NCI-H1694 treated with DMSO at 0.1 percent for 48 hours (cell line): Measurements from ENCODE around the gene VRTN.
A peak's percentile ranks its signal among the peaks of the same experiment; 100 is the strongest.
"Not testable (repeated sequence)": the region's sequence is repeated elsewhere in the genome, so short reads cannot be mapped to it uniquely, and the experiment has no call there.

Experiments used
- DNase-seq: peaks from one replicate; lab custom pipeline; 2025; lab: John Stamatoyannopoulos, UW

VRTN gene

DNA sequence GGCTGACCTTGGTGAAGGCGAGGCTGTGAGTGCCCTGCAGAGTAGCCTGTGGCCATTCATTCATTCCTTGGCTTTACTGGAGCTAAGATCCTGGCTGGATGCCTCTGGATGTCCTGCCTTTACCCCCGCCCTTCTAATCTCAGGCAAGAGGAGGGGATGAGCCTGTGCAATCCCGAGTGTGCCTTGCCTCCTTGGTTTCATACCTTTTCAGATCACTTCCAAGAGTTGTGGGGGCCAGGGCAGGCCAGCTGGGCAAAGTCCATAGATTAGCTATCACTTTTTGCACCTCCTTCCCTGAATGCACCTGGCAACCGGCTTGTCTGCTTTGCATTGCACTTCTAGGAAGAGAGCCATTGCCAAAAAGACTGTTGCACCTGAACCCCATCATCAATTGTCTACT is 1.5 kb downstream of the VRTN start:
- no peak for DNase-seq

DNA sequence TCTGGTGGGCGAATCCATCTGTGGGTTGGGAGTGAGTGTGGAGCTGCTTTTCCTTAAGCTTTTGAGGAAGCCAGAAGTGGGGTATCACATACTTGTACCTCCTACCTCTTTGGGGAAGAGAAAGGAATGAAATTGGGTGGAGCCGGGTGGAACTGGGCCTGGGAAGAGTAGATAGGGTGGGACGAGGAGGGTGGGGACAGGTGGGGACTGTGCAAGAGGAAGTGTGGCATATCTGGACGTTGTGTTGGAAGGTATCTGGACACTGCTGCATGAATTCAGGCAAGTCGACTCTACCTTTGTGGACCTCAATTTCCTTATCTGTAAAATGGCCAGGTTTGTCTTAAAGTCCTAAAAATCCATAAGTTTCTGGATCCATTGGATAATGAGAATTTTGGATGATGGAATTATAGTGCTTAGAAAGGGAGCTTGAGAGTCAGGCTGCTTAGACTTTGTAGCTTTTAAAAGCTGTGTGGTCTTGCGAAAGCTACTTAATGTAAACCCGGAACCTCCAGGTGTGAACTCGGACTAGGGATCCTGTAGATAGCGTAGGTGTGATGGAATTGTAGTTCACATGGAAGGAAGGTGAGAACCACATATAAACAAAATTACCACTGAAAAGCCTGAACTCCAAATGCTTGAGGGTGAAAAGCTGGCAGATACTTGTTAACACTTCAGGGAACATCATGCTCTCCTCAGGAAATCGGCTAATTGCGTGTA is 2.1 kb downstream of the VRTN start:
- DNase-seq = no peak

DNA sequence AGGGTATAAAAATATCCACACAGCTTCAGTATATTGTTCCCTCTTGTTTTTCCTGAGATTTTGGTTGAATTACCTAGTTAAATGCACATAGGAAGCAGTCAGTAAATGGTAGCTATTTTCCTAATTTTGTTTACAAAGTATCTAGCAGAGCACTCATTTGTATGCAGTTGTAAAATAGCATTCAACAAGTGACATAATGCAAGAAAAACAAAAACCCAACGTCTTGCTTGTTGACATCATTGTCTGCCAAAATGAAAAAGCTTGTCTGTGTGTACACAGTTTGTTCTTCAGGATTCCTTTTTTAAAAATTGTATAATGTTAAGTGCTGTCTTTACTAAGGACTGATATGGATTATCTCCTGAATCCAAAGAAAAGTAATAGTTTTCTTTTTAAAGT is 2.7 kb downstream of the VRTN start:
- DNase-seq = no peak

DNA sequence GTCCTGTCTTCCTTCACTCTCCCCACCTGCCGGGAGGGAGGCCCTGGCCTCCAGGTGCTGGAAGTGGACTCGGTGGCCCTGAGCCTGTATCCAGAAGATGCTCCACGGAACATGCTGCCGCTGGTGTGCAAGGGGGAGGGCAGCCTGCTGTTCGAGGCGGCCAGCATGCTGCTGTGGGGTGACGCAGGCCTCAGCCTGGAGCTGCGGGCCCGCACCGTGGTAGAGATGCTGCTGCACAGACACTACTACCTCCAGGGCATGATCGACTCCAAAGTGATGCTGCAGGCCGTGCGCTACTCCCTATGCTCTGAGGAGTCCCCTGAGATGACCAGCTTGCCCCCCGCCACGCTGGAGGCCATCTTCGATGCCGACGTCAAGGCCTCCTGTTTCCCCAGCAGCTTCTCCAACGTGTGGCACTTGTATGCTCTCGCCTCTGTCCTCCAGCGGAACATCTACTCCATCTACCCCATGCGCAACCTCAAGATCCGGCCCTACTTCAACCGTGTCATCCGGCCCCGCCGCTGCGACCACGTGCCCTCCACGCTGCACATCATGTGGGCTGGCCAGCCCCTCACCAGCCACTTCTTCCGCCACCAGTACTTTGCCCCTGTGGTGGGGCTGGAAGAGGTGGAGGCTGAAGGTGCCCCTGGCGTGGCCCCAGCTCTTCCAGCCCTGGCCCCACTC is 8.8 kb downstream of the VRTN start:
- no peak for DNase-seq

DNA sequence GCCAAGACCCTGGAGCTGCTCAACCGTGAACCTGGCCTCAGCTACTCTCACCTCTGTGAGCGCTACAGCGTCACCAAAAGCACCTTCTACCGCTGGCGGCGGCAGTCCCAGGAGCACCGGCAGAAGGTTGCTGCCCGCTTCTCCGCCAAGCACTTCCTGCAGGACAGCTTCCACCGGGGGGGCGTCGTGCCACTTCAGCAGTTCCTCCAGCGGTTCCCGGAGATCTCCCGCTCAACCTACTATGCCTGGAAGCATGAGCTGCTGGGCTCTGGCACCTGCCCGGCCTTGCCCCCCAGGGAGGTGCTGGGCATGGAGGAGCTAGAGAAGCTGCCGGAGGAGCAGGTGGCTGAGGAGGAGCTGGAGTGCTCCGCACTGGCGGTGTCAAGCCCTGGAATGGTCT is 9.3 kb downstream of the VRTN start:
- DNase-seq = no peak

DNA sequence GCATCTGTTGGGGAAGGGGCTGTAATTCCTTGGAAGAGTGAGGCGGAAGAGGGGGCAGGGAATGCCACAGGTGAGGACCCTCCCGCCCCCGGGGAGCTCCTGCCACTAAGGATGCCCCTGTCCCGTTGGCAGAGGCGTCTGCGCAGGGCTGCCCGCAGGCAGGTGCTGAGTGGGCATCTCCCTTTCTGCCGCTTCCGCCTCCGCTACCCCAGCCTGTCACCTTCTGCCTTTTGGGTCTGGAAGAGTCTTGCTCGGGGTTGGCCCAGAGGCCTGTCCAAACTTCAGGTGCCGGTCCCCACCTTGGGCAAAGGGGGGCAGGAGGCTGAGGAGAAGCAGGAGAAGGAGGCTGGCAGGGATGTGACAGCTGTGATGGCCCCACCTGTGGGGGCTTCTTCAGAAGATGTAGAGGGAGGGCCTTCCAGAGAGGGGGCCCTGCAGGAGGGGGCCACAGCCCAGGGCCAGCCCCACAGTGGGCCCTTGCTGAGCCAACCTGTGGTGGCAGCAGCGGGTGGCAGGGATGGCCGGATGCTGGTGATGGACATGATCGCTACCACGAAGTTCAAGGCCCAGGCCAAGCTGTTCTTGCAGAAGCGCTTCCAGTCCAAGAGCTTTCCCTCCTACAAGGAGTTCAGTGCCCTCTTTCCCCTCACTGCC is 10.0 kb downstream of the VRTN start:
- no peak for DNase-seq

DNA sequence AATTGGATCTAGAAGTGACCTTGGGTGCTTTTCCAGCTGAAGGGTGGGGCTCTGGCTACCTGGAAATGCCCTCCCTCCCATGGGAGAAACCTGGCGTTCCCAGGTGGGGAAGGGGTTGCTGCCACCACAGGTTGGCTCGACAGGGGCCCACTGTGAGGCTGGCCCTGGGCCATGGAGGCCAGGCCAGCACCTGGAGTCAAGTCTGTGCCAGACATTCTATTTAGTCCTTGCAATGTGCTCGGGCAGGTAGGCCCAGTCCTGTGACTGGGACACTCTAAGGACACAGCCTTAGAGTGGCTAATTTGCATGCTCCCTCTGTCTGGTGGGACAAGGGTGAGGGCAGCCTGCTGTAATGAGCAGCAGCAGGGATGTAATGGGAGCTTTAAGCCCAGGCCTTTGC is 11.9 kb downstream of the VRTN start:
- no peak for DNase-seq

DNA sequence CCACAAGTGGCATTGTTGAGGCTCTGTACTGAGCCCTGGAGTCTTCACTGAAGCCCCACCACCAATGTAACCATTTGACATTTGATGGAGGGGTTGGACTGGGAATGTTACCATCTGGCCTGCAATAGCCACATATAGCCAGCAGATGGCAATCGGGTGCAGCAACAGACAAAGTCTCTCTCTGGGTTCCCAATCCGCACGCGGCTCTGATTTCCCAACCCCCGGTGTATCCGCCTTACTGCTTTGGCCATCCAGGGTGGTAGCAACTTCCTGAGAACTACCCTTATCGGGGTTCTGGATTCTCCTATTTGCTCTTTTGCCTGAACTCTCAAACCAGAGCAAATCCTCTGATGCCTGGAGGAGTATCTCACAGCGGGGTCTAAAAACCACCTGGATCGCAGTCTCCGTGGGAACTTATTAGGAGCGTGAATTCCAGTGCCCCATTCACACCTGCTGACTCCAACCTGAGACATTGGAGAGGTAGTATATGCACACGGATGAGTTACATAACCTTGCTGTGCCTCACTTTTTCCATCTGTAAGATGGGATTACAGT is 14.2 kb downstream of the VRTN start:
- peak; percentile 91 for DNase-seq

DNA sequence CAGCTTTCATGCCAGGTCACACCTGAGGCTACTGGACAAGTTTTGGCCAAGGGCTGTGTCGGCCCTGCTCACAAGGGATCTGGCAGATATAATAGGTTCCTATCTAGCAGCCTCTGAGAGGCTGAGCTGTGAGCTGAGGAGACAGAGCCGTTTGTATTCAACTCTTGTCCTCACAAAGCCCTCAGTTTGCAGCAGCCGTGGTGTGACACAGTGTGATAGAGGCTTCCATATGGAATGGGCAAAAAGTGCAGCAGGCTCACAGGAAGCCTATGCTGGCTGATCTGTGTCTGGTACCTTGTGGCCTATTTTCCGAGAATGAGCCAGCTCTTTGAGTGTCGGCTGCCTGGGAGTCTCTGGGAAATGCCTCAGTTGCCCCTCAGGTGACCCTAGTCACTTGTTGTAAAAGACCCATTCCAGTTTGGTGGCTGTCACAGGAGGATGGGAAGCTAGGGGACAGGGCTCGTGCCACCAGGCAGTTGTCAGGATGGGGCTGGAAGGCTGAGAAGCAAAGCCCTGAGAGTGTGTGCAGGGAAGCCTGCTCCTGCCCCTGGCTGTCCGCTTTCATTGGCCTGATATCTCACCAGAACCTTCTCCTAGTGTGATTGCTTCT is 16.1 kb downstream of the VRTN start:
- DNase-seq = no peak

DNA sequence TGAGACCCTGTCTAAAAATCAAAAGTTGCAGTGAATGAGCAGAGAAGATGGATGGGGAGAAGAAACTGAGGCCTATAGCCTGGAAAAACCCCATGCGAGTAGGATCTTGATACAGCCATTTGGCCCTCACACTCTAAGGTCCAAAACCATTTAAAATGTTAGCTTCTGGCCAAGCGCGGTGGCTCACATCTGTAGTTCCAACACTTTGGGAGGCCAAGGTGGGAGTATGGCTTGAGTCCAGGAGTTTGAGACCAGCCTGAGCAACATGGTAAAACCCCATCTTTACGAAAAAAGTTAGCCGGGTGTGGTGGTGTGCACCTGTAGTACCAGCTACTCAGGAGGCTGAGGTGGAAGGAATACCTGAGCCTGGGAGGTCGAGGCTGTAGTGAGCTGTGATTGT is 19.8 kb downstream of the VRTN start:
- DNase-seq = no peak

DNA sequence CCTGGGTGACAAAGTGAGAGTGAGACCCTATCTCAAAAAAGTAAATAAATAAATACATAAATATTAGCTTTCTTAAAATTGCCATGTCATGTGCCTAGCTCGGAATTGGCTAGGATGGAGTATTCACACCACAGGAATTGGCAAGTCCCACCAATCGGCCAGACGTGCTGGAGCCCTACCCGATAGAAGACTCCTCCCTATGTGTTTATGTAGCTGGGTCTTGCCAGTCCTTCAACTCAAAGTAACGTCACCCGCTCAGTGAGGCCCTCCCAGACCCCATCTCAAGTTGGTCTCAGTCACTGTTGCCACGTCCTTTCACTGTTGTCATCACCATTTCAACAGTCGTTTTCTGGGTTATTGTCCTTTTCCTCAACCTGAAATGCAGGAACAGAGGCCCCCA is 20.2 kb downstream of the VRTN start:
- DNase-seq = no peak

DNA sequence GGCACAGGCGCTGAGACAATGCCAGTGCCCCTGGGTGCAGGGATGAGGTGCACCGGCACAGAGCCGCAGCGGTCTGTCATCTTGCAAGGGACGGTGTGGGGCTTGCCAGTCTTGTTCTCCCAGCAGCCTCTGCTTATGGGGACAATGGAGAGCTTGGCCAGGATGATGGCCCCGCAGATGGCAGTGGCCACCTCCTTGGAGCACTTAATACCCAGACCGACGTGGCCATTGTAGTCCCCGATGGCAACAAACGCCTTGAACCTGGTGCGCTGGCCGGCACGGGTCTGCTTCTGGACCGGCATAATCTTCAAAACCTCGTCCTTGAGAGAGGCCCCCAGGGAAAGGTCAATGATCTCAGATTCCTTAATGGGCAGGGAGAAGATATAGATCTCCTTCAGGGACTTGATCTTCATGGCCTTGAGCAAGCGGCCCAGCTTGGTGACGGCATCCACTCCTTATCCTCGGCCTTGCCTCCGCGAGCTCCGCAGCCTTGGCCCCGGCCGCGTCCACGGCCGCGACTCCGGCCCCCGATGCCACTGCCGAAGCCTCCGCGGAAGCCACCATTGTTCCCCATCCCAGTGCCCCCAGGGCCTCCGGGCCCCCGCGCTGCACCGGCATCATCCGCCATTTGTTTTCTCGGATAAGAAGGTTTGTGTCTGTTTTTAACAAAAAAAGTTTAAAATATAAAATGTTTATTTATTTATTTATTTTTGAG is 29.9 kb downstream of the VRTN start:
- DNase-seq = no peak

DNA sequence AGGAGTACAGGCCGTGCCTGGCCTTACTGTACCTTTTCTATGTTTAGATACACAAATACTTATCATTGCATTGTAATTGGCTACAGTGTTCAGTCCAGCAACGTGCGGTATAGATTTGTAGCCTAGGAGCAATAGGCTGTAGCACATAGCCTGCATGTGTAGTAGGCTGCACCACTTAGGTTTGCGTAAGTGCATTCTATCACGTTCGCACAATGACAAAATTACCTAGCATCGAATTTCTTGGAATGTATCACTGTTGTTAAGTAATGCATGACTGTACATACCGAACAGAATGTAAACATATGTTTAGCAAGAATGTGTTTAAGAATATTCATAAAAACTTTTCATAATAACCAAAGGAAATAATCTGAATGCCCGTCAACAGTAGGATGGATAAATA is 31.9 kb downstream of the VRTN start:
- DNase-seq = no peak

DNA sequence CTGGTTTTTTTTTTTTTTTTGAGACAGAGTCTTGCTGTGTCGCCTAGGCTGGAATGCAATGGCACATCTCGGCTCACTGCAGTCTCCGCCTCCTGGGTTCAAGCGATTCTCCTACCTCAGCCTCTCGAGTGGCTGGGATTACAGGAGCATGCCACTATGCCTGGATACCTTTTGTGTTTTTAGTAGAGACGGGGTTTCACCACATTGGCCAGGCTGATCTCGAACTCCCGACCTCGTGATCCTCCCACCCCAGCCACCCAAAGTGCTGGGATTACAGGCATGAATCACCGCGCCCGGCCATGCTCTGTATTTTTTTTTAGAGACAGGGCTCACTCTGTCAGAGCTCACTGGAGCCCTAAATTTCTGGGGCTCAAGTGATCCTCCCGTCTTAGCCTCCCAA is 32.6 kb downstream of the VRTN start:
- no peak for DNase-seq

DNA sequence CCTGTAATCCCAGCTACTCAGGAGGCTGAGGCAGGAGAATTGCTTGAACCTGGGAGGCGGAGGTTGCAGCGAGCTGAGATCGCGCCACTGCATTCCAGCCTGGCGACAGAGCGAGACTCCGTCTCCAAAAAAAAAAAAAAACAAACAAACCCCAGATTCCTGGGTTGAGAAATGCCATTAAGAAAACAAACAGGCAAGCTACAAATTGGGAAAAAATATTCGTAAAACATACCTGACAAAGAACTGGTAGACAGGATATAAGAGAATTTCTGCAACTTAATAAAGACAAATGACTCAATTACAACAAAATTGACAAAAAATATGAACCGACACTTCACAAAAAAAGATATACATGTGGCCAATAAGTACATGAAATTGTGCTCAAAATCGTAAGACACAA is 33.3 kb downstream of the VRTN start:
- not testable (repeated sequence) for DNase-seq

DNA sequence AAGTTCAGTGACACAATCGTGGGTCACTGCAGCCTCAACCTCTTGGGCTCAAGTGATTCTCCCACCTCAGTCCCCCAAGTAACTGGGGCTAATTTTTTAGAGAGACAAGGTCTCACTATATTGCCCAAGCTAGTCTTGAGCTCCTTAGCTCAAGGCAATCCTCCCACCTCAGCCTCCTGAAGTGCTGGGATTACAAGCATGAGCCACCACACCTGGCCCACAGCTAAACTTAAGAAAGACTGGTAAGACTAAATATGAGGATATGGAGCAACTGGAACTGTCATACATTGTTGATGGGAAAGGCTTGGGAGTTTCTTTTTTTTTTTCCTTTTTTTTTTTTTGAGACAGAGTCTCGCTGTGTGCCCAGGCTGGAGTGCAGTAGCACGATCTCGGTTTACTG is 34.0 kb downstream of the VRTN start:
- DNase-seq = no peak

DNA sequence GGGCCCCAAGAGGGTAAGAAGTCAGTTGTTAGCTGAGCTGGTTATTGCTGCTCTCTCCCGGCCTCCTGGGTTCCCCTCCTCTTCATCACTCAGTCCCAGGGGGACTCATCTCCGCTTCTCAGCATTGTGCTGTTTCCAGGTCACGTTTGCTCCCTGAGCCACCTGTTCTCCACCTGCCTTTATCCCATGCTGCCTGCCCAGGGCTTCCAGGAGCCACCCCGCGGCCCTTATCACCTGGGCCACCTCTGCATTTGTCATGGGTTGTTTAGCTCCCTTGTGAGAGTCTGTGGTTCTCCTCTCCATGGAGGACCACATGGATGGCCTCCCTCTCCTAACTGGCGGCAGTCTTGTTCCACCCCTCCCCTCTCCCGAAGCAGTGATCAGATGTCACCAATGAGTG is 41.7 kb downstream of the VRTN start:
- no peak for DNase-seq

DNA sequence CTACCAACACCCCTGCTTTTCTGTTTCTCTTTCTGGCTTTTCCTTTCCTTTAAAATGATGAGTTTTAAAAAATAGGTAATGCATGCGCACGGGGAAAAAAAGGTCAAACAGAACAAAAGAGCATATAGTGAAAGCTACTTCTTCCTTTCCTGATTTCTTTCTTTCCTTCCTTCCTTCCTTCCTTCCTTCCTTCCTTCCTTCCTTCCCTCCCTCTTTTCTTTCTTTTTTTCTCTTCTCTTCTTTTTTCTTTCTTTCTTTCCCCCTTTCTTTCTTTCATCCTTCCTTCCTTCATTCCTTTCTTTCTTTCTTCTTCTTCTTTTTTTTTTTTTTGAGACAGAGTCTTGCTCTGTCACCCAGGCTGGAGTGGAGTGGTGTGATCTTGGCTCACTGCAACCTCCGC is 42.2 kb downstream of the VRTN start:
- DNase-seq = not testable (repeated sequence)

DNA sequence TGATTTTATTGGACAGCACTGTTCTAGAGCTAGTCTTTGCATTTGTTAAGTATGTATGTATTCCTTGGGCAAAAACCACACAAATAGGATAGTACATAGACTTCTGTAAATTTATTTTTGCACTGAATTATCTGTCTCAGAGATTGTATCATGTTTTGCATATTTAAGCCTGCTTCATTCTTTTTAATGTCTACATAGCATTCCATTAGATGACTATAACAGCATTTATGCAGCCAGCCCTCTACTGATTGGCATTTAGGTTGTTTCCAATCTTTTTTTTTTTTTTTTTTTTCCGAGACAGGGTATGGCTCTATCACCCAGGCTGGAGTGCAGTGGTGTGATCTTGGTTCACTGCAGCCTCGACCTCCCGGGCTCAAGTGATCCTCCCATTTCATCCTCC is 43.2 kb downstream of the VRTN start:
- no peak for DNase-seq

DNA sequence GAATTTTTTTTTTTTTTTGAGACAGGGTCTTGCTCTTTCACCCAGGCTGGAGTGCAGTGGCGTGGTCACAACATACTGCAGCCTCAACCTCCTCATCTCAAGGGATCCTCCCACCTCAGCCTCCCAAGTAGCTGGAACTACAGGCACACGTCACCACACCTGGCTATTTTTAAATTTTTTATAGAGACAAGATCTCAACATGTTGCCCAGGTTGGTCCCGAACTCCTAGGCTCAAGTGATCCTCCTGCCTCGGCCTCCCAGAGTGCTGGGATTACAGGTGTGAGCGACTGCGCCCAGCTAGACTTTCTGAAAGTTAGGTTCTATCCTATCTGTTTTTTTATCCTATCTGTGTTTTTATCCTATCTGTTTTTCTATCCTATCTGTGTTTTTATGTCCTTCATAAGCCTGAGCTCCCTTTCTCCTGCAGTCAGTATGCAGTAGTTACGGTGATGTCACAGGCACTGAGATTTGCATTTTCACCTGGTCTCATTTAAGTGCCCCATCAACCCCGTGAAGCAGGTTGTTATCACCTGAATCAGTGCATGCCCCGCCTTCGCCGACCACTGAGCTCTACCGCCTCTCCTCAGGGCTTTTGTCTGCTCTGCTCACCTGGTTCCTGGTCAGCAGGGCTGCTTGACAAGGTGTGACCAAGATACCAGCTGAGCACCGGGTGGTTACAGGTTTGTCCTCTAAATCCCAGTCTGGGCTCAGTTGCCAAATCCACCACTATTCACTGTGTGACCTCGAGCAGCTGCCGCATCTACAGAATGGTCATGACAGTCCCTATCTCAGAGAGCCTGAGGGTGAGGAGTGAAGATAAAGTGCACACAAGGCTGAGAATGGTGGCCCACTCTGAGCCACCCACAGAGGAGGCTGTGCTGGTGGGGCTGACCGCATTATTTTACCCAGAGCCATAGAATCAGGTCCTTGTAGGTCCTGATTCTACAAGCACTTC is 44.6 kb downstream of the VRTN start:
- DNase-seq = no peak

DNA sequence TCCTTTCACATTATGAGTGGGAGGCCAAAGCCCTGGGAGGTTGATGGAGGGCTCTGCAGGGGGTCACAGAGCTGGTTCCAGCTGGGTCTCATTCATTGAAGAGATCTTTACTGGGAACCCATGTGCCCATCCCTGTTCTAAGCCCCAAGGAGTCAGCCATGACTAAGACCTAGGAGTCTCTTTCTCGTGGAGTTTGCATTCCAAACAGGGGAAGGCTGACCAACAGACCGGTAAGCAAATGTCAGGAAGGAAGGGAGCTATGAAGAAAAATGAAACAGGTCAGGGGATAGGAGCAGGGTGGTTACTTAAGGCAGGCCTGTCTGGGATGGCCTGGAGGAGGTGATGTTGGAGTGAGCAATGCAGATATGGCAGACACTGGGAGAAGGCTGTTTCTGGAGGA is 46.3 kb downstream of the VRTN start:
- DNase-seq = no peak
